GM23338 (cell line): ENCODE data around the gene OFD1. TPM values are rescaled to one million over a fixed set of nuclear protein-coding genes. Genes with fewer than 3 reads are reported as not detected.

ENCODE experiments used
- ATAC-seq: fragments of 200-7000 bp; cut with Tn5 transposase; 3 replicates; pipeline ENCODE4 v1.9.1; 2020
- DNase-seq: peaks from one replicate; pipeline ENCODE4 v3.0.0-alpha.2; 2015; ENCODE audit warnings: low spot score
- H2AFZ ChIP-seq: fragments of 200-600 bp; sonication (generic); 2 replicates; pipeline ENCODE4 v1.8.0; 2016; ENCODE audit warnings: antibody characterized with exemption, mild to moderate bottlenecking, moderate library complexity
- H3F3A ChIP-seq: fragments of 200-600 bp; sonication (generic); replicated peaks from 2 replicates; pipeline ENCODE4 v1.8.0; 2017; ENCODE audit warnings: antibody characterized with exemption, mixed run types, low read depth
- H3K27ac ChIP-seq: fragments of 200-600 bp; sonication (generic); 2 replicates; pipeline ENCODE4 v1.6.1; 2016; ENCODE audit warnings: low read depth
- H3K27me3 ChIP-seq: fragments of 200-600 bp; sonication (generic); 2 replicates; pipeline ENCODE4 v1.8.0; 2016; ENCODE audit warnings: mild to moderate bottlenecking, mixed run types, moderate library complexity; ENCODE audit not compliant: insufficient read depth
- H3K36me3 ChIP-seq: fragments of 200-600 bp; sonication (generic); 2 replicates; pipeline ENCODE4 v1.8.0; 2016; ENCODE audit warnings: mild to moderate bottlenecking; ENCODE audit not compliant: insufficient read depth
- H3K4me1 ChIP-seq: fragments of 200-600 bp; sonication (generic); 2 replicates; pipeline ENCODE4 v1.8.0; 2016; ENCODE audit warnings: mild to moderate bottlenecking, moderate library complexity; ENCODE audit not compliant: insufficient read depth
- H3K4me2 ChIP-seq: fragments of 200-600 bp; sonication (generic); 2 replicates; pipeline ENCODE4 v1.7.1; 2017; ENCODE audit warnings: mixed run types
- H3K4me3 ChIP-seq: fragments of 200-600 bp; sonication (generic); 2 replicates; pipeline ENCODE4 v1.6.1; 2016; ENCODE audit warnings: mixed run types
- H3K79me2 ChIP-seq: fragments of 200-600 bp; sonication (generic); replicated peaks from 2 replicates; pipeline ENCODE4 v1.8.0; 2017; ENCODE audit warnings: mild to moderate bottlenecking; ENCODE audit not compliant: insufficient read depth
- H3K9me2 ChIP-seq: fragments of 200-600 bp; sonication (generic); 2 replicates; pipeline ENCODE4 v1.8.0; 2017; ENCODE audit not compliant: insufficient read depth
- H4K20me1 ChIP-seq: fragments of 200-600 bp; sonication (generic); replicated peaks from 2 replicates; pipeline ENCODE4 v1.8.0; 2017; ENCODE audit warnings: mild to moderate bottlenecking; ENCODE audit not compliant: insufficient read depth
- H3K27ac Mint-ChIP-seq: 2 replicates; pipeline ENCODE4 v1.8.0; 2020; ENCODE audit warnings: inconsistent platforms, mild to moderate bottlenecking, moderate library complexity, mixed read lengths
- H3K27me3 Mint-ChIP-seq: 3 replicates; pipeline ENCODE4 v1.8.0; 2022; ENCODE audit warnings: low read depth, mild to moderate bottlenecking, moderate library complexity, mixed read lengths, inconsistent platforms; ENCODE audit not compliant: insufficient read depth, poor library complexity
- H3K36me3 Mint-ChIP-seq: 3 replicates; pipeline ENCODE4 v1.8.0; 2021; ENCODE audit warnings: low read depth, mild to moderate bottlenecking, inconsistent platforms, moderate library complexity, mixed read lengths
- H3K4me1 Mint-ChIP-seq: 3 replicates; pipeline ENCODE4 v1.8.0; 2020; ENCODE audit warnings: mild to moderate bottlenecking, inconsistent platforms, mixed read lengths
- H3K4me3 Mint-ChIP-seq: 3 replicates; pipeline ENCODE4 v1.8.0; 2021; ENCODE audit warnings: moderate library complexity, mild to moderate bottlenecking, inconsistent platforms, mixed read lengths
- H3K9me3 Mint-ChIP-seq: 3 replicates; pipeline ENCODE4 v1.8.0; 2020; ENCODE audit warnings: moderate library complexity, mild to moderate bottlenecking, inconsistent platforms, mixed read lengths
- CREB1 ChIP-seq: fragments of 250-450 bp; sonication (Bioruptor Pico); IDR thresholded peaks from 2 replicates; pipeline ENCODE4 v1.5.0; 2020; ENCODE audit warnings: low read depth, mild to moderate bottlenecking, moderate library complexity
- EZH2 ChIP-seq: fragments of 200-600 bp; sonication (generic); IDR thresholded peaks from one replicate; pipeline ENCODE4 v1.8.0; 2017; ENCODE audit warnings: antibody characterized with exemption, mild to moderate bottlenecking, low read depth; ENCODE audit not compliant: unreplicated experiment
- EZH2phosphoT487 ChIP-seq: fragments of 200-600 bp; sonication (generic); IDR thresholded peaks from one replicate; pipeline ENCODE4 v1.8.1; 2018; ENCODE audit warnings: antibody characterized with exemption; ENCODE audit not compliant: unreplicated experiment
- JUNB ChIP-seq: IDR thresholded peaks from one replicate; pipeline ENCODE4 v1.6.1; 2016; ENCODE audit warnings: antibody characterized with exemption; ENCODE audit not compliant: unreplicated experiment
- POLR2AphosphoS5 ChIP-seq: IDR thresholded peaks from 2 replicates; pipeline ENCODE4 v1.6.1; 2016; ENCODE audit warnings: antibody characterized with exemption, low read depth
- STAT1 ChIP-seq: IDR thresholded peaks from one replicate; pipeline ENCODE4 v1.6.1; 2016; ENCODE audit warnings: antibody characterized with exemption; ENCODE audit not compliant: unreplicated experiment
- ZNF114 ChIP-seq: fragments of 250-450 bp; sonication (Bioruptor Pico); IDR thresholded peaks from 2 replicates; pipeline ENCODE4 v1.5.0; 2020; ENCODE audit warnings: mild to moderate bottlenecking, moderate library complexity
- ZNF331 ChIP-seq: fragments of 250-450 bp; sonication (Bioruptor Pico); IDR thresholded peaks from 2 replicates; pipeline ENCODE4 v1.5.0; 2020; ENCODE audit warnings: low read depth, mild to moderate bottlenecking, moderate library complexity
- polyA plus RNA-seq: library from polyadenylated mRNA; unstranded; fragments of >200 nt; fragmentation: Nextera tagmentation; extraction: Ambion mirVana; gene quantifications from 2 replicates; pipeline ENCODE4 v1.2.1, GENCODE V29; 2016
- total RNA-seq: library from RNA; depleted of rRNA; stranded (reverse); fragments of >200 nt; shearing (Covaris generic); gene quantifications from 2 replicates; pipeline ENCODE4 v1.2.3, GENCODE V29; 2014
- TF ChIP-seq, protein P1 (sequence below): IDR thresholded peaks from 2 replicates; pipeline ENCODE4 v1.6.1; 2016; ENCODE audit warnings: antibody characterized with exemption
- TF ChIP-seq, protein P2 (sequence below): IDR thresholded peaks from one replicate; pipeline ENCODE4 v1.6.1; 2018; ENCODE audit warnings: antibody characterized with exemption; ENCODE audit not compliant: unreplicated experiment

Gene OFD1
- total and polyA plus RNA-seq, 2 experiments from 2014 or later, result 21.2 to 55.0 TPM

DNA sequence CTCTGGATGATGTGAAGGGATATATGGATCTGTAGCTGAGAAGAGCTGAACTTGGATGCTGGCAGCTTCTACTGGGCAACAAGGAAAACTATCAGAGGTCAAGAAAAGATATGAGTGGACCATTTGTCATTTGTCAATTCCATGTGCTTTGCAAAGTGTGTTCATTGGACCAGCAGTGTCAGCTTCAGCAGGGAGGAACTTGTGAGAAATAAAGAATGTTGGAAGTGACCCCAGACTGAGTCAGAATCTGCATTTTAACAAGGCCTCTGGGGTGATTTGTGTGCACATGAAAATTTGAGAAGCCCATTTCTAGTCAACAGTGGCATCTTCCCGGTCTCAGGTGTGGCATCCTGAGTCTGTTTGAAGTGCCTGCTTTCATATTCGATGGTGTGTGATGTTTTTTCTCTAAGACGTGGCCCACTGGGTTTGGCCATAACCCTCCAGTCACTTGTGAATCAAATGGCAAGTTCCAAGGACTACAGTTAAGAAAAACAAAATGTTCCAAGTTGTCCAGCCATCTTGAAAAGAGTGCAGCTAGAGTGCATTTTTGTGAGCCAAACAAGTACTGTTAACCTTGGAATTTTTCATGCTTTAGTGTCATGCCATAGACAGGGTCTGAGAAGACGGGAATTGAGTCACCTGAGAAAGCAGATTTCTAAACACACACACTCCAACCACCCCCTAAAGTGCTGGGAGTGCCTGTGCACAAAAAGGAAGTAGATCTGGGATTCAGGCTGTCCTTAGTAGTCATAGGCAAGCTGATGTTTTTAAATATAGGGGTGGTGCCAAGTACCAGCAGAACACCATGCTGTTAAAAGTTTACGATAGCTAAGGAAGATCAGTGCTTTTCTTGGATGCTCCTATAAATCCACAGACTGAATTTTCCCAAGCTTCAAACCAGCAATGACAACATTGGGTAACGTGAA lies 55.9 kb downstream of the OFD1 start:
- H3K4me3 ChIP-seq, result no peak overlapping the region
- no peaks in the 10 kb centered on the region for H3K27me3 ChIP-seq
- no peak overlapping the region for H3K27ac ChIP-seq
- 0 out of 2 replicates have a peak, but pooled peaks cover 6% of the 10 kb centered on the region for H3K4me1 ChIP-seq
- peaks cover 9% of the 10 kb centered on the region; the same call in 1 of the 2 replicates for H3K79me2 ChIP-seq
- no peak overlapping the region for H3K4me2 ChIP-seq
- no peak overlapping the region for H3K4me3 Mint-ChIP-seq
- no peak for TF ChIP-seq CREB1 (CRISPR knock-in tag)
- TF ChIP-seq ZNF331 (CRISPR knock-in tag), result no peak
- TF ChIP-seq STAT1, result no peak
- TF ChIP-seq, protein P1, sequence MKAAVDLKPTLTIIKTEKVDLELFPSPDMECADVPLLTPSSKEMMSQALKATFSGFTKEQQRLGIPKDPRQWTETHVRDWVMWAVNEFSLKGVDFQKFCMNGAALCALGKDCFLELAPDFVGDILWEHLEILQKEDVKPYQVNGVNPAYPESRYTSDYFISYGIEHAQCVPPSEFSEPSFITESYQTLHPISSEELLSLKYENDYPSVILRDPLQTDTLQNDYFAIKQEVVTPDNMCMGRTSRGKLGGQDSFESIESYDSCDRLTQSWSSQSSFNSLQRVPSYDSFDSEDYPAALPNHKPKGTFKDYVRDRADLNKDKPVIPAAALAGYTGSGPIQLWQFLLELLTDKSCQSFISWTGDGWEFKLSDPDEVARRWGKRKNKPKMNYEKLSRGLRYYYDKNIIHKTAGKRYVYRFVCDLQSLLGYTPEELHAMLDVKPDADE, result no peak
- TF ChIP-seq ZNF114 (CRISPR knock-in tag), result no peak
- no peak for TF ChIP-seq POLR2AphosphoS5
- TF ChIP-seq, protein P2, sequence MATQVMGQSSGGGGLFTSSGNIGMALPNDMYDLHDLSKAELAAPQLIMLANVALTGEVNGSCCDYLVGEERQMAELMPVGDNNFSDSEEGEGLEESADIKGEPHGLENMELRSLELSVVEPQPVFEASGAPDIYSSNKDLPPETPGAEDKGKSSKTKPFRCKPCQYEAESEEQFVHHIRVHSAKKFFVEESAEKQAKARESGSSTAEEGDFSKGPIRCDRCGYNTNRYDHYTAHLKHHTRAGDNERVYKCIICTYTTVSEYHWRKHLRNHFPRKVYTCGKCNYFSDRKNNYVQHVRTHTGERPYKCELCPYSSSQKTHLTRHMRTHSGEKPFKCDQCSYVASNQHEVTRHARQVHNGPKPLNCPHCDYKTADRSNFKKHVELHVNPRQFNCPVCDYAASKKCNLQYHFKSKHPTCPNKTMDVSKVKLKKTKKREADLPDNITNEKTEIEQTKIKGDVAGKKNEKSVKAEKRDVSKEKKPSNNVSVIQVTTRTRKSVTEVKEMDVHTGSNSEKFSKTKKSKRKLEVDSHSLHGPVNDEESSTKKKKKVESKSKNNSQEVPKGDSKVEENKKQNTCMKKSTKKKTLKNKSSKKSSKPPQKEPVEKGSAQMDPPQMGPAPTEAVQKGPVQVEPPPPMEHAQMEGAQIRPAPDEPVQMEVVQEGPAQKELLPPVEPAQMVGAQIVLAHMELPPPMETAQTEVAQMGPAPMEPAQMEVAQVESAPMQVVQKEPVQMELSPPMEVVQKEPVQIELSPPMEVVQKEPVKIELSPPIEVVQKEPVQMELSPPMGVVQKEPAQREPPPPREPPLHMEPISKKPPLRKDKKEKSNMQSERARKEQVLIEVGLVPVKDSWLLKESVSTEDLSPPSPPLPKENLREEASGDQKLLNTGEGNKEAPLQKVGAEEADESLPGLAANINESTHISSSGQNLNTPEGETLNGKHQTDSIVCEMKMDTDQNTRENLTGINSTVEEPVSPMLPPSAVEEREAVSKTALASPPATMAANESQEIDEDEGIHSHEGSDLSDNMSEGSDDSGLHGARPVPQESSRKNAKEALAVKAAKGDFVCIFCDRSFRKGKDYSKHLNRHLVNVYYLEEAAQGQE, result no peak
- no peak for TF ChIP-seq JUNB
- no peak for TF ChIP-seq EZH2
- no peak for TF ChIP-seq EZH2phosphoT487
- H3K36me3 Mint-ChIP-seq, result no peaks in the 10 kb centered on the region
- H3K27ac Mint-ChIP-seq, result no peak overlapping the region; the same call in 1 of the 2 replicates
- no peaks in the 10 kb centered on the region for H4K20me1 ChIP-seq
- no peaks in the 10 kb centered on the region for H3F3A ChIP-seq
- DNase-seq, result no peak
- ATAC-seq, result no peak
- H3K27me3 Mint-ChIP-seq, result peaks cover 8% of the 10 kb centered on the region
- no peak overlapping the region for H2AFZ ChIP-seq
- H3K4me1 Mint-ChIP-seq, result peaks cover 29% of the 10 kb centered on the region
- no peaks in the 10 kb centered on the region for H3K9me3 Mint-ChIP-seq
- H3K9me2 ChIP-seq, result no peaks in the 10 kb centered on the region
- H3K36me3 ChIP-seq, result no peaks in the 10 kb centered on the region

DNA sequence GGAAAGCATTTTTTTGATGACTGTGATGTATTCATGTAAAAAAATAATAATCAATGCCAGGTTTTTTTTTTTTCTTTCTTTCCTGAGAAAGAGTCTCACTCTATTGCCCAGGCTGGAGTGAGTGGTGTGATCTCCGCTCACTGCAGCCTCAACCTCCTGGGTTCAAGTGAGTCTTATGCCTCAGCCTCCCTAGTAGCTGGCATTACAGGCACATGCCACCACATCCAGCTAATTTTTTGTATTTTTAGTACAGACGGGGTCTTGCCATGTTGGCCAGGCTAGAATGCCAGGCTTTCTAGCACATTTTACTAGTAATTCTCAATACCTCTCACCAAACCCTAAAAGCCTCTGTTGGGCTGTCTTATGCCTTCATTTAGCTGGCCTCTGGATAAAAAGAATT lies 56.6 kb downstream of the OFD1 start:
- H3K4me3 Mint-ChIP-seq, result no peak overlapping the region
- no peaks in the 10 kb centered on the region for H3K27me3 ChIP-seq
- H3K36me3 ChIP-seq, result no peaks in the 10 kb centered on the region
- 0 out of 2 replicates have a peak, but pooled peaks cover 6% of the 10 kb centered on the region for H3K4me1 ChIP-seq
- DNase-seq (no peak), ATAC-seq (no peak)
- H3K27me3 Mint-ChIP-seq, result peaks cover 6% of the 10 kb centered on the region
- TF ChIP-seq ZNF114 (CRISPR knock-in tag) (no peak), STAT1 (no peak)
- H3K27ac Mint-ChIP-seq, result no peak overlapping the region
- peaks cover 29% of the 10 kb centered on the region for H3K4me1 Mint-ChIP-seq
- no peaks in the 10 kb centered on the region for H3K9me2 ChIP-seq
- H3K4me2 ChIP-seq, result no peak overlapping the region
- H3K36me3 Mint-ChIP-seq, result no peaks in the 10 kb centered on the region
- H3K27ac ChIP-seq, result no peak overlapping the region
- no peaks in the 10 kb centered on the region for H3K9me3 Mint-ChIP-seq
- no peaks in the 10 kb centered on the region for H4K20me1 ChIP-seq
- H3K79me2 ChIP-seq, result peaks cover 9% of the 10 kb centered on the region; the same call in 1 of the 2 replicates
- H3K4me3 ChIP-seq, result no peak overlapping the region
- H3F3A ChIP-seq, result no peaks in the 10 kb centered on the region
- no peak overlapping the region for H2AFZ ChIP-seq
